Measurements from ENCODE around the gene VHLL.

Gene VHLL

GRCh38 chr1:156249593-156249992, 49.5 kb downstream of the VHLL start:
- DNase-seq, result no peak
